GM12873 (cell line): ENCODE measurements around the gene PRSS27.

Source experiments
- CTCF ChIP-seq: IDR thresholded peaks from 2 replicates; pipeline ENCODE4 v1.5.1; 2012; ENCODE audit warnings: low read depth, mild to moderate bottlenecking, moderate library complexity, low read length, control low read depth; ENCODE audit not compliant: insufficient read depth; ENCODE audit errors: missing control alignments

The PRSS27 gene

GRCh38 chr16:2715064-2715463 is 5.0 kb downstream of the PRSS27 start:
- TF ChIP-seq CTCF, result no peak

GRCh38 chr16:2713985-2714774 is 5.8 kb downstream of the PRSS27 start:
- TF ChIP-seq CTCF, result no peak

GRCh38 chr16:2713523-2713922 is 6.5 kb downstream of the PRSS27 start:
- TF ChIP-seq CTCF, result no peak

GRCh38 chr16:2712546-2712945 is 7.5 kb downstream of the PRSS27 start:
- TF ChIP-seq CTCF, result no peak

- TF ChIP-seq CTCF, result no peak
These were observed 8.0 kb downstream of the PRSS27 start for GRCh38 chr16:2712063-2712441.

GRCh38 chr16:2711370-2712062 is 8.5 kb downstream of the PRSS27 start:
- no peak for TF ChIP-seq CTCF

- TF ChIP-seq CTCF, result no peak
These were observed 9.3 kb downstream of the PRSS27 start for GRCh38 chr16:2710711-2711231.
